IMR-90 (cell line): Measurements from ENCODE around the gene MEDAG. TPM values are rescaled to one million over a fixed set of nuclear protein-coding genes. Genes with fewer than 3 reads are reported as not detected.

Source experiments
- ATAC-seq: fragments of 200-7000 bp; cut with Tn5 transposase; 2 replicates; pipeline ENCODE4 v1.9.1; 2020; ENCODE audit warnings: low read depth, mild to moderate bottlenecking, moderate library complexity
- BruUV-seq: library from RNA; stranded (reverse); fragments of 400-500 nt; replicated peaks from 2 replicates; lab custom pipeline; 2021; lab: Mats Ljungman, UMichigan
- CTCF ChIA-PET: fragments of 300-600 bp; formaldehyde crosslinking; extraction: SDS; loops from one replicate; lab custom pipeline; 2021; ENCODE audit warnings: antibody characterized with exemption; lab: Yijun Ruan, JAX
- POLR2A ChIA-PET: fragments of 300-600 bp; sonication (Branson Sonifier 250); formaldehyde crosslinking; loops from one replicate; lab custom pipeline; 2022; ENCODE audit warnings: antibody characterized with exemption; ENCODE audit not compliant: unreplicated experiment; lab: Charles Lee
- DNase-seq: peaks from one replicate; pipeline ENCODE4 v3.0.0; 2013
- H2AFZ ChIP-seq: replicated peaks from 2 replicates; pipeline ENCODE3; 2013; ENCODE audit warnings: low read length, mild to moderate bottlenecking; ENCODE audit not compliant: poor library complexity
- H2AK5ac ChIP-seq: 2 replicates; pipeline ENCODE4 v1.6.1; 2013; ENCODE audit warnings: low read depth, low read length, inconsistent platforms
- H2AK9ac ChIP-seq: replicated peaks from 2 replicates; pipeline ENCODE3; 2013; ENCODE audit warnings: mild to moderate bottlenecking, low read depth, low read length, moderate library complexity; ENCODE audit not compliant: poor library complexity
- H2BK120ac ChIP-seq: 2 replicates; pipeline ENCODE4 v1.6.1; 2013; ENCODE audit warnings: low read depth, low read length, inconsistent platforms
- H2BK15ac ChIP-seq: 3 replicates; pipeline ENCODE4 v1.6.1; 2013; ENCODE audit warnings: low read depth, low read length, inconsistent platforms
- H2BK20ac ChIP-seq: 2 replicates; pipeline ENCODE4 v1.6.1; 2013; ENCODE audit warnings: low read depth, mild to moderate bottlenecking, inconsistent platforms, low read length, moderate library complexity
- H2BK5ac ChIP-seq: 2 replicates; pipeline ENCODE4 v1.6.1; 2013; ENCODE audit warnings: mild to moderate bottlenecking, low read depth, low read length, inconsistent platforms; ENCODE audit not compliant: poor library complexity, severe bottlenecking
- H3K14ac ChIP-seq: replicated peaks from 2 replicates; pipeline ENCODE4 v1.6.1; 2013; ENCODE audit warnings: low read depth, low read length, inconsistent platforms
- H3K18ac ChIP-seq: 2 replicates; pipeline ENCODE4 v1.6.1; 2013; ENCODE audit warnings: low read depth, low read length, control low read depth
- H3K23ac ChIP-seq: 2 replicates; pipeline ENCODE4 v1.6.1; 2013; ENCODE audit warnings: low read depth, low read length, inconsistent platforms
- H3K27ac ChIP-seq: 2 replicates; pipeline ENCODE4 v1.5.1; 2013; ENCODE audit warnings: mild to moderate bottlenecking, control low read depth, low read length; ENCODE audit not compliant: insufficient read depth
- H3K27me3 ChIP-seq: 2 replicates; pipeline ENCODE4 v1.6.1; 2013; ENCODE audit warnings: low read length; ENCODE audit not compliant: control insufficient read depth, insufficient read depth
- H3K36me3 ChIP-seq: 2 replicates; pipeline ENCODE4 v1.6.1; 2013; ENCODE audit warnings: low read length, mixed read lengths; ENCODE audit not compliant: control insufficient read depth, insufficient read depth
- H3K4ac ChIP-seq: 2 replicates; pipeline ENCODE4 v1.6.1; 2013; ENCODE audit warnings: low read depth, low read length, inconsistent platforms
- H3K4me1 ChIP-seq: 2 replicates; pipeline ENCODE4 v1.6.1; 2013; ENCODE audit warnings: low read length, mixed read lengths; ENCODE audit not compliant: control insufficient read depth, insufficient read depth
- H3K4me2 ChIP-seq: 2 replicates; pipeline ENCODE4 v1.6.1; 2013; ENCODE audit warnings: low read depth, mild to moderate bottlenecking, control low read depth, low read length, moderate library complexity
- H3K4me3 ChIP-seq: 2 replicates; pipeline ENCODE4 v1.5.1; 2013; ENCODE audit warnings: low read depth, mild to moderate bottlenecking, control low read depth, low read length, moderate library complexity; ENCODE audit not compliant: insufficient read depth
- H3K56ac ChIP-seq: 2 replicates; pipeline ENCODE4 v1.6.1; 2013; ENCODE audit warnings: low read length, inconsistent platforms; ENCODE audit not compliant: insufficient read depth; ENCODE audit errors: extremely low read depth
- H3K79me1 ChIP-seq, 2 experiments: 2 replicates each; pipeline ENCODE4 v1.6.1; 2013; ENCODE audit warnings: low read length in 2 of 2, inconsistent platforms in 1 of 2, low read depth in 1 of 2
- H3K9ac ChIP-seq: 2 replicates; pipeline ENCODE4 v1.6.1; 2013; ENCODE audit warnings: low read depth, low read length, control low read depth
- H3K9me1 ChIP-seq: 2 replicates; pipeline ENCODE4 v1.6.1; 2013; ENCODE audit warnings: low read length, inconsistent platforms; ENCODE audit not compliant: insufficient read depth
- H3K9me3 ChIP-seq: 2 replicates; pipeline ENCODE4 v1.6.1; 2013; ENCODE audit warnings: low read length; ENCODE audit not compliant: control insufficient read depth, insufficient read depth
- H4K20me1 ChIP-seq: 2 replicates; pipeline ENCODE4 v1.6.1; 2013; ENCODE audit warnings: low read length, inconsistent platforms; ENCODE audit not compliant: insufficient read depth
- H4K5ac ChIP-seq: 2 replicates; pipeline ENCODE4 v1.6.1; 2013; ENCODE audit warnings: mild to moderate bottlenecking, low read depth, low read length, control low read depth
- H4K8ac ChIP-seq, 2 experiments: 2 replicates each; pipeline ENCODE4 v1.6.1; 2013; ENCODE audit warnings: low read depth in 2 of 2, low read length in 2 of 2, control low read depth in 1 of 2, inconsistent platforms in 1 of 2
- H4K91ac ChIP-seq: 2 replicates; pipeline ENCODE4 v1.6.1; 2013; ENCODE audit warnings: low read depth, low read length, inconsistent platforms; ENCODE audit not compliant: insufficient read depth
- BHLHE40 ChIP-seq: fragments of 150-350 bp; IDR thresholded peaks from 2 replicates; pipeline ENCODE4 v1.6.1; 2016; ENCODE audit warnings: mild to moderate bottlenecking, low read depth, low read length
- CEBPB ChIP-seq: IDR thresholded peaks from 2 replicates; pipeline ENCODE4 v1.6.1; 2012; ENCODE audit warnings: low read depth, low read length, improper control_type of control experiment
- CHD1 ChIP-seq: IDR thresholded peaks from 2 replicates; pipeline ENCODE4 v1.6.1; 2012; ENCODE audit warnings: low read depth, low read length, improper control_type of control experiment
- CTCF ChIP-seq: conservative IDR thresholded peaks from 2 replicates; pipeline ENCODE4 v1.5.1; 2012; ENCODE audit warnings: mild to moderate bottlenecking, low read depth, low read length, improper control_type of control experiment
- ELK1 ChIP-seq: fragments of 150-350 bp; IDR thresholded peaks from 2 replicates; pipeline ENCODE4 v1.6.1; 2016; ENCODE audit warnings: low read depth, mild to moderate bottlenecking, low read length, moderate library complexity, borderline replicate concordance
- FOS ChIP-seq: fragments of 150-350 bp; IDR thresholded peaks from 2 replicates; pipeline ENCODE4 v1.6.1; 2016; ENCODE audit warnings: low read depth, low read length
- MAFK ChIP-seq: IDR thresholded peaks from 2 replicates; pipeline ENCODE4 v1.6.1; 2012; ENCODE audit warnings: low read depth, low read length, improper control_type of control experiment
- MXI1 ChIP-seq: IDR thresholded peaks from 2 replicates; pipeline ENCODE4 v1.6.1; 2012; ENCODE audit warnings: low read depth, mild to moderate bottlenecking, low read length, moderate library complexity, borderline replicate concordance
- NFE2L2 ChIP-seq: fragments of 150-350 bp; IDR thresholded peaks from 2 replicates; pipeline ENCODE4 v1.6.1; 2016; ENCODE audit warnings: low read depth, mild to moderate bottlenecking, low read length
- POLR2A ChIP-seq: IDR thresholded peaks from 2 replicates; pipeline ENCODE4 v1.6.1; 2012; ENCODE audit warnings: mild to moderate bottlenecking, low read depth, low read length
- RAD21 ChIP-seq: IDR thresholded peaks from 2 replicates; pipeline ENCODE4 v1.6.1; 2012; ENCODE audit warnings: low read length, improper control_type of control experiment
- RCOR1 ChIP-seq: IDR thresholded peaks from 2 replicates; pipeline ENCODE4 v1.6.1; 2012; ENCODE audit warnings: mild to moderate bottlenecking, low read length, improper control_type of control experiment; ENCODE audit not compliant: insufficient replicate concordance
- RFX5 ChIP-seq: IDR thresholded peaks from 2 replicates; pipeline ENCODE4 v1.8.0; 2012; ENCODE audit warnings: low read depth, mild to moderate bottlenecking, low read length, moderate library complexity
- USF2 ChIP-seq: fragments of 150-350 bp; IDR thresholded peaks from 2 replicates; pipeline ENCODE4 v1.6.1; 2017; ENCODE audit warnings: mild to moderate bottlenecking, antibody characterized with exemption, low read length, low read depth
- WGBS, 2 experiments: methylation state at CpG; one replicate each; pipeline versions ENCODE4 v1.1.5 to v1.1.7; 2013; ENCODE audit warnings: missing lambda C conversion rate in 2 of 2; ENCODE audit not compliant: insufficient read length in 1 of 2; ENCODE audit errors: extremely low coverage in 2 of 2; 5-methylcytosine and 5-hydroxymethylcytosine counted together
- dilution Hi-C: fragments of 300-500 bp; cut with HindIII; formaldehyde crosslinking; loops from one replicate; pipeline ENCODE4 v1.14.3; 2018; ENCODE audit warnings: low sequenced_read_pairs; ENCODE audit not compliant: unreplicated experiment
- in situ Hi-C: fragments of 300-500 bp; cut with MboI; formaldehyde crosslinking; loops from 3 replicates; pipeline ENCODE4 v1.14.3; 2019; ENCODE audit warnings: low sequenced_read_pairs, inconsistent platforms, mixed read lengths
- intact Hi-C: fragments of 100-400 bp; cut with micrococcal nuclease; formaldehyde crosslinking; loops from 2 replicates; pipeline ENCODE4 v1.10.0; 2022
- polyA plus RNA-seq, 3 experiments: library from polyadenylated mRNA; depleted of rRNA; stranded (reverse); fragments of >200 nt; gene quantifications; 2 replicates each; pipeline ENCODE4 v1.2.3, GENCODE V29; 2012; ENCODE audit warnings: low replicate concordance in 1 of 3
- total RNA-seq: library from RNA; depleted of rRNA; stranded (reverse); fragments of >200 nt; gene quantifications from 2 replicates; pipeline ENCODE4 v1.2.3, GENCODE V29; 2012

MEDAG gene
- total and polyA plus RNA-seq, 2 of the 4 experiments (the other 2 are of a cell fraction) = 0.32 to 0.36 TPM

GRCh38 chr13:30966101-30966500, 60.0 kb downstream of the MEDAG start:
- peaks cover 3% of the 10 kb centered on the region; the same call in 1 of the 2 replicates for H3K27me3 ChIP-seq
- no peaks in the 10 kb centered on the region; the same call in 1 of the 2 replicates for H3K9me1 ChIP-seq
- in situ Hi-C loops (no loop called here), intact Hi-C loops (no loop called here), dilution Hi-C loops (no loop called here)
- no peak overlapping the region for H2BK15ac ChIP-seq
- H2AFZ ChIP-seq = no peak overlapping the region
- H3K36me3 ChIP-seq = no peaks in the 10 kb centered on the region
- BruUV-seq = no TSS peak
- no peak overlapping the region for H2BK120ac ChIP-seq
- no peak overlapping the region for H3K23ac ChIP-seq
- ChIA-PET POLR2A (no interaction called here), CTCF (no interaction called here)
- H2AK9ac ChIP-seq = no peak overlapping the region
- no CpG with 5 or more reads among the region's 3 CpGs for WGBS, 2 experiments
- H2BK5ac ChIP-seq = no peak overlapping the region
- H2BK20ac ChIP-seq = no peak overlapping the region
- DNase-seq (peak; percentile 13), ATAC-seq (no peak)
- peaks cover 18% of the 10 kb centered on the region for H3K4me1 ChIP-seq
- H3K27ac ChIP-seq = no peak overlapping the region
- H4K5ac ChIP-seq = no peak overlapping the region
- H4K8ac ChIP-seq = no peak overlapping the region
- H4K91ac ChIP-seq = no peak overlapping the region
- H3K9me3 ChIP-seq = no peaks in the 10 kb centered on the region
- H3K9ac ChIP-seq = no peak overlapping the region
- no peak overlapping the region for H2AK5ac ChIP-seq
- TF ChIP-seq CEBPB = no peak
- no peak for TF ChIP-seq ELK1
- TF ChIP-seq RFX5 = no peak
- no peak for TF ChIP-seq RCOR1
- no peak for TF ChIP-seq BHLHE40
- no peak for TF ChIP-seq CTCF
- no peak for TF ChIP-seq MXI1
- no peak for TF ChIP-seq NFE2L2
- no peak for TF ChIP-seq POLR2A
- TF ChIP-seq RAD21 = no peak
- no peak for TF ChIP-seq FOS
- no peak for TF ChIP-seq MAFK
- TF ChIP-seq USF2 = no peak
- TF ChIP-seq CHD1 = no peak
- no peak overlapping the region for H3K4me3 ChIP-seq
- no peak overlapping the region for H3K14ac ChIP-seq
- no peaks in the 10 kb centered on the region for H4K20me1 ChIP-seq
- H3K18ac ChIP-seq = peak overlapping the region; percentile 20; the same call in 1 of the 2 replicates
- H3K4me2 ChIP-seq = no peak overlapping the region
- no peak overlapping the region for H3K56ac ChIP-seq
- H3K79me1 ChIP-seq = no peaks in the 10 kb centered on the region
- no peak overlapping the region for H3K4ac ChIP-seq
